Measurements from ENCODE around the gene DCHS1.

DNA sequence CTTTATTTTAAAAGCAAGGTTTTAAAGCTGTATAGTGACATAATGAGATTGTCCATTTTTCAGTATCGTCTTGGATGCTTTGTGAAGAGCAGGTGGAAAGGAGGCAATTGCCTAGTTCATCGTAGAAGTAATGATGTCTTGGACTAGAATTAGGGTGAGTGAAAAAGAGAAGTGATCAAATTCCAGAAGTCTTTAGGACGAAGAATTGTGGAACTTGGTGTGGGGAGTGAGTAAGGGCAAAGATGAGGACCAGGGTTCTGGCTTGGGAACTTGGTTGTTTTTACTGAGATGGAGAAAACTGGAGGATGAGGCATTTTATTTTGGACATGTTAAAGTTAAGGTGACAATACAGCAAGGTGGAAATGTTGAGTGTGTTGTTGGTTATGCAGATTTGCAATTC, 50.8 kb downstream of the DCHS1 start:
- TF ChIP-seq, protein P1, sequence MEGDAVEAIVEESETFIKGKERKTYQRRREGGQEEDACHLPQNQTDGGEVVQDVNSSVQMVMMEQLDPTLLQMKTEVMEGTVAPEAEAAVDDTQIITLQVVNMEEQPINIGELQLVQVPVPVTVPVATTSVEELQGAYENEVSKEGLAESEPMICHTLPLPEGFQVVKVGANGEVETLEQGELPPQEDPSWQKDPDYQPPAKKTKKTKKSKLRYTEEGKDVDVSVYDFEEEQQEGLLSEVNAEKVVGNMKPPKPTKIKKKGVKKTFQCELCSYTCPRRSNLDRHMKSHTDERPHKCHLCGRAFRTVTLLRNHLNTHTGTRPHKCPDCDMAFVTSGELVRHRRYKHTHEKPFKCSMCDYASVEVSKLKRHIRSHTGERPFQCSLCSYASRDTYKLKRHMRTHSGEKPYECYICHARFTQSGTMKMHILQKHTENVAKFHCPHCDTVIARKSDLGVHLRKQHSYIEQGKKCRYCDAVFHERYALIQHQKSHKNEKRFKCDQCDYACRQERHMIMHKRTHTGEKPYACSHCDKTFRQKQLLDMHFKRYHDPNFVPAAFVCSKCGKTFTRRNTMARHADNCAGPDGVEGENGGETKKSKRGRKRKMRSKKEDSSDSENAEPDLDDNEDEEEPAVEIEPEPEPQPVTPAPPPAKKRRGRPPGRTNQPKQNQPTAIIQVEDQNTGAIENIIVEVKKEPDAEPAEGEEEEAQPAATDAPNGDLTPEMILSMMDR (IDR thresholded peaks at IDR 0.05; ENCODE audit: low read depth, low read length) = no peak
- no peak for TF ChIP-seq EZH2phosphoT487 (IDR thresholded peaks at IDR 0.05; ENCODE audit: low read depth)
